ENCODE results near the gene PSKH1.

Gene PSKH1

GRCh38 chr16:67868290-67868689, 24.8 kb upstream of the PSKH1 start:
- DNase-seq: no peak

GRCh38 chr16:67869653-67870052, 23.4 kb upstream of the PSKH1 start:
- DNase-seq: no peak

- DNase-seq: no peak
Observed at GRCh38 chr16:67871256-67871655, 21.8 kb upstream of the PSKH1 start.

- DNase-seq: no peak
Observed at GRCh38 chr16:67872131-67872630, 20.9 kb upstream of the PSKH1 start.

- peak; percentile 91 for DNase-seq
Observed at GRCh38 chr16:67872631-67873434, 20.2 kb upstream of the PSKH1 start, which contains the start of gene EDC4. EDC4 (plus strand) TSS chr16:67873052; CDS start chr16:67873262, 210 bp downstream.

GRCh38 chr16:67873435-67874370, 19.4 kb upstream of the PSKH1 start:
- peak; percentile 6 for DNase-seq

- no peak for DNase-seq
Observed at GRCh38 chr16:67874372-67874771, 18.7 kb upstream of the PSKH1 start.

GRCh38 chr16:67877064-67877463, 16.0 kb upstream of the PSKH1 start:
- DNase-seq: no peak

GRCh38 chr16:67878232-67878631, 14.8 kb upstream of the PSKH1 start:
- DNase-seq: no peak

- DNase-seq: no peak
Observed at GRCh38 chr16:67878846-67879245, 14.2 kb upstream of the PSKH1 start.

- DNase-seq: no peak
Observed at GRCh38 chr16:67879462-67879861, 13.6 kb upstream of the PSKH1 start.

GRCh38 chr16:67879936-67880335, 13.1 kb upstream of the PSKH1 start:
- DNase-seq: no peak

- no peak for DNase-seq
Observed at GRCh38 chr16:67880584-67880983, 12.5 kb upstream of the PSKH1 start.

GRCh38 chr16:67881621-67882161, 11.4 kb upstream of the PSKH1 start:
- DNase-seq: no peak

GRCh38 chr16:67882374-67883145, 10.5 kb upstream of the PSKH1 start:
- DNase-seq: no peak

GRCh38 chr16:67883146-67883871, 9.7 kb upstream of the PSKH1 start:
- DNase-seq: no peak

- peak; percentile 29 for DNase-seq
Observed at GRCh38 chr16:67883872-67884261, 9.2 kb upstream of the PSKH1 start.

GRCh38 chr16:67884684-67885083, 8.4 kb upstream of the PSKH1 start, which contains the start of gene NRN1L:
NRN1L (plus strand) TSS chr16:67884885; CDS start chr16:67884904, 19 bp downstream.
- no peak for DNase-seq

- no peak for DNase-seq
Observed at GRCh38 chr16:67885545-67885944, 7.5 kb upstream of the PSKH1 start.

GRCh38 chr16:67885976-67886375, 7.1 kb upstream of the PSKH1 start:
- no peak for DNase-seq

- DNase-seq: no peak
Observed at GRCh38 chr16:67886387-67886786, 6.7 kb upstream of the PSKH1 start.

- DNase-seq: no peak
Observed at GRCh38 chr16:67888331-67888730, 4.7 kb upstream of the PSKH1 start.

Measured in inflammatory macrophage treated with lipopolysaccharide for 4 hours (primary cell).